ENCODE data around the gene NES.

DNA sequence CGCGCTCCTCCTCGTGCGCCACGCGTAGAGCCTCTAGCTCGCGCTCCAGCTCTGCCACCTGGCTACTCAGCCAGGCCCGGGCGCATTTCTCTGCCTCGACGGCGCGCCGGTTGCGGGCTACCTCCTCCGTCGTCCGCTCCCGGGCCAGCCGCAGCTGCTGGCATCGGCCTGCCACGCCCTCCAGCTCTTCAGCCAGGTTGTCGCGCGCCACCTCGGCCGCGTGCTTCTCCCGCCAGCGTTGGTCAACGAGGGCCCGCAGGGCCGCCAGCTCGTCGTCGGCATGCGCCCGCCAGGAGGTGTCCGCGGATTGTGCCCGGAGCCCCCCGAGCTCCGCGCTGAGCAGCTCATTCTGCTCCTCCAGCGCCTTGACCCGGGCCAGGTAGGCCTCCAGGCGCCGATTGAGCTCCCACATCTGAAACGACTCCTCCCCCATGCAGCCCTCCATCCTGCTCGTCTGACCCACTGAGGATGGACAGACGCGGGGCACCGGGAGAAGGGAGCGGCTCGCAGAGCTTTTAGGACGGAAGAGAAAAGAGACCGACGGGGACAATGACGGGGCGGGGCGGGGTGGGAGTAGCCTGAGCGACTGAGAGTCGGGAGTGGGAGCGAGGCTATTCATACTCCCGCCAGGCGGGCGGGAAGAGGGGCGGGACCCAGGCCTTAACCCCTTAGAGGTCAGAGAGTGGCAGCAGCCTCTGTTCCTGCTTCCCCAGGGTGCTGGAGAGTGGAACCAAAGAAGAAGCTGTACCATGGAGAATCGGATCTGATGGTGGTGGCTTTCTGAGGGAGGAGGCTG is at the start of gene NES:
- TF ChIP-seq, protein P1, sequence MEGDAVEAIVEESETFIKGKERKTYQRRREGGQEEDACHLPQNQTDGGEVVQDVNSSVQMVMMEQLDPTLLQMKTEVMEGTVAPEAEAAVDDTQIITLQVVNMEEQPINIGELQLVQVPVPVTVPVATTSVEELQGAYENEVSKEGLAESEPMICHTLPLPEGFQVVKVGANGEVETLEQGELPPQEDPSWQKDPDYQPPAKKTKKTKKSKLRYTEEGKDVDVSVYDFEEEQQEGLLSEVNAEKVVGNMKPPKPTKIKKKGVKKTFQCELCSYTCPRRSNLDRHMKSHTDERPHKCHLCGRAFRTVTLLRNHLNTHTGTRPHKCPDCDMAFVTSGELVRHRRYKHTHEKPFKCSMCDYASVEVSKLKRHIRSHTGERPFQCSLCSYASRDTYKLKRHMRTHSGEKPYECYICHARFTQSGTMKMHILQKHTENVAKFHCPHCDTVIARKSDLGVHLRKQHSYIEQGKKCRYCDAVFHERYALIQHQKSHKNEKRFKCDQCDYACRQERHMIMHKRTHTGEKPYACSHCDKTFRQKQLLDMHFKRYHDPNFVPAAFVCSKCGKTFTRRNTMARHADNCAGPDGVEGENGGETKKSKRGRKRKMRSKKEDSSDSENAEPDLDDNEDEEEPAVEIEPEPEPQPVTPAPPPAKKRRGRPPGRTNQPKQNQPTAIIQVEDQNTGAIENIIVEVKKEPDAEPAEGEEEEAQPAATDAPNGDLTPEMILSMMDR (IDR thresholded peaks at IDR 0.05; ENCODE audit: low read depth, low read length): no peak
- TF ChIP-seq POLR2A (IDR thresholded peaks at IDR 0.05; ENCODE audit: extremely low read depth, insufficient read length): no peak
- TF ChIP-seq, protein P2, sequence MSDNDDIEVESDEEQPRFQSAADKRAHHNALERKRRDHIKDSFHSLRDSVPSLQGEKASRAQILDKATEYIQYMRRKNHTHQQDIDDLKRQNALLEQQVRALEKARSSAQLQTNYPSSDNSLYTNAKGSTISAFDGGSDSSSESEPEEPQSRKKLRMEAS (IDR thresholded peaks at IDR 0.05; ENCODE audit: low read depth, low read length): no peak
- TF ChIP-seq MYC (IDR thresholded peaks at IDR 0.05; ENCODE audit: low read depth, low read length): no peak
